Measurements from ENCODE around the gene CEP192.

GRCh38 chr18:13096719-13097118, 105.6 kb downstream of the CEP192 start:
- no peak for TF ChIP-seq CTCF (IDR thresholded peaks at IDR 0.05)
- TF ChIP-seq POLR2A (IDR thresholded peaks at IDR 0.05) = no peak

Measured in testis (tissue), 2 donors.